OCI-LY7 (cell line): Measurements from ENCODE around the gene TRABD2B. TPM values are rescaled to one million over a fixed set of nuclear protein-coding genes. Genes with fewer than 3 reads are reported as not detected.

ENCODE experiments used
- BruUV-seq: library from RNA; stranded (reverse); fragments of 400-500 nt; replicated peaks from 2 replicates; lab custom pipeline; 2021; lab: Mats Ljungman, UMichigan
- CTCF ChIA-PET: fragments of 300-600 bp; sonication (Branson Sonifier 250); formaldehyde crosslinking; loops from one replicate; lab custom pipeline; 2022; ENCODE audit warnings: antibody characterized with exemption; ENCODE audit not compliant: unreplicated experiment; lab: Charles Lee
- POLR2A ChIA-PET: fragments of 300-600 bp; sonication (Branson Sonifier 250); formaldehyde crosslinking; loops from one replicate; lab custom pipeline; 2022; ENCODE audit warnings: antibody characterized with exemption; lab: Charles Lee
- DNase-seq: peaks from one replicate; pipeline ENCODE4 v3.0.0-alpha.2; 2015; ENCODE audit warnings: low spot score
- H2AFZ ChIP-seq: fragments of 200-600 bp; sonication (generic), shearing (Covaris generic); 2 replicates; pipeline ENCODE4 v1.6.1; 2014; ENCODE audit warnings: mild to moderate bottlenecking, antibody characterized with exemption, low read length, moderate library complexity
- H3K27ac ChIP-seq: fragments of 200-600 bp; sonication (generic); 2 replicates; pipeline ENCODE4 v1.5.1; 2014; ENCODE audit warnings: mixed run types, low read depth, mild to moderate bottlenecking, moderate library complexity, low read length, inconsistent platforms; ENCODE audit not compliant: poor library complexity, severe bottlenecking
- H3K36me3 ChIP-seq: fragments of 200-600 bp; sonication (generic); 2 replicates; pipeline ENCODE4 v1.6.1; 2014; ENCODE audit warnings: mild to moderate bottlenecking, antibody characterized with exemption, low read length, moderate library complexity, mixed read lengths; ENCODE audit not compliant: insufficient read depth
- H3K4me1 ChIP-seq: fragments of 200-600 bp; sonication (generic); 2 replicates; pipeline ENCODE4 v1.5.1; 2014; ENCODE audit warnings: mild to moderate bottlenecking, low read length; ENCODE audit not compliant: insufficient read depth, poor library complexity, severe bottlenecking
- H3K4me2 ChIP-seq: fragments of 200-600 bp; sonication (generic); 2 replicates; pipeline ENCODE4 v1.6.1; 2014; ENCODE audit warnings: mild to moderate bottlenecking, low read length
- H3K4me3 ChIP-seq: fragments of 200-600 bp; sonication (generic); 2 replicates; pipeline ENCODE4 v1.5.1; 2014; ENCODE audit warnings: mild to moderate bottlenecking, low read depth, low read length; ENCODE audit not compliant: poor library complexity, severe bottlenecking
- H3K79me2 ChIP-seq: fragments of 200-600 bp; sonication (generic); 2 replicates; pipeline ENCODE4 v1.6.1; 2016; ENCODE audit warnings: low read depth, mild to moderate bottlenecking, low read length, moderate library complexity, mixed read lengths; ENCODE audit not compliant: insufficient read depth
- H3K9me2 ChIP-seq: fragments of 200-600 bp; sonication (generic); 2 replicates; pipeline ENCODE4 v1.6.1; 2016; ENCODE audit warnings: mild to moderate bottlenecking, low read length, mixed read lengths; ENCODE audit not compliant: insufficient read depth
- H3K9me3 ChIP-seq: fragments of 200-600 bp; sonication (generic); 2 replicates; pipeline ENCODE4 v1.6.1; 2014; ENCODE audit warnings: mild to moderate bottlenecking, mixed run types, low read length, mixed read lengths
- H4K20me1 ChIP-seq: fragments of 200-600 bp; sonication (generic); 2 replicates; pipeline ENCODE4 v1.6.1; 2014; ENCODE audit warnings: mild to moderate bottlenecking, antibody characterized with exemption, low read length, moderate library complexity, mixed read lengths; ENCODE audit not compliant: insufficient read depth
- CTCF ChIP-seq: fragments of 200-600 bp; sonication (generic); conservative IDR thresholded peaks from 2 replicates; pipeline ENCODE4 v1.5.1; 2014; ENCODE audit warnings: mild to moderate bottlenecking, antibody characterized with exemption, low read length, moderate library complexity, mixed read lengths
- EZH2phosphoT487 ChIP-seq: fragments of 200-600 bp; sonication (generic); IDR thresholded peaks from 2 replicates; pipeline ENCODE4 v1.6.1; 2018; ENCODE audit warnings: low read depth, borderline replicate concordance, mild to moderate bottlenecking, mixed run types, antibody characterized with exemption, low read length, moderate library complexity, mixed read lengths
- intact Hi-C: fragments of 100-400 bp; cut with micrococcal nuclease; formaldehyde crosslinking; loops from one replicate; pipeline ENCODE4 v1.10.0; 2022; ENCODE audit not compliant: unreplicated experiment
- total RNA-seq, 2 experiments: library from RNA; depleted of rRNA in 1 of 2; stranded (reverse); fragments of >200 nt in 1 of 2; shearing (Covaris generic) in 1 of 2; gene quantifications; 2 replicates each; pipeline ENCODE4 v1.2.3, GENCODE V29; 2014 to 2022

Gene TRABD2B
- total RNA-seq, 2 experiments from 2014 or later, result not detected

- Histone ChIP-seq H3K4me2 (no peak overlapping the region), H3K27ac (no peak overlapping the region), H3K9me3 (no peaks in the 10 kb centered on the region), H3K9me2 (no peaks in the 10 kb centered on the region), H3K4me1 (no peaks in the 10 kb centered on the region), H4K20me1 (no peaks in the 10 kb centered on the region), H3K4me3 (no peak overlapping the region), H2AFZ (no peak overlapping the region), H3K79me2 (no peaks in the 10 kb centered on the region), H3K36me3 (no peaks in the 10 kb centered on the region)
- ChIA-PET POLR2A (no interaction called here), CTCF (no interaction called here)
- intact Hi-C loops, result no loop called here
- no peak for TF ChIP-seq CTCF
- TF ChIP-seq EZH2phosphoT487, result no peak
- BruUV-seq, result no TSS peak
- DNase-seq, result no peak
These were observed 46.2 kb downstream of the TRABD2B start for GRCh38 chr1:47951026-47951425.

DNA sequence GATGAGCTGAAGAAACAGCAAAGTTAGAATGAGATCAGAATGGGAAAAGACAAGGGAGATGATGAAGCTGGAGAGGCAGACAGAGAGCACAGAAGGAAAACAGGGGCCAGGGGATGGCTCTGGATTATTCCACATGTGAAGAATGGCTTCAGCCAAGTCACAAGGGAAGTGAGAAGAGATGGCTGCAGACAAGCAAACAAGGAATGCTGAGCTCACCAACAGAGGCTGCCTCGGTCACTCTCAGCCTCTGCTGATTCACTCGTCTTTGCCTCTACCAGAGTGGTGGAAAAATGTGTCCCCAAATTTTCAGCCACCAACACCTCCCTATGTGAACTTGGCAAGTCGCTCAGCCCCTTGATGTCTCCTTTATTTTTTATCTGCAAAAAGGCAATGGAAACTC, 46.7 kb downstream of the TRABD2B start:
- Histone ChIP-seq H3K9me3 (no peaks in the 10 kb centered on the region), H3K27ac (no peak overlapping the region), H4K20me1 (no peaks in the 10 kb centered on the region), H3K9me2 (no peaks in the 10 kb centered on the region), H2AFZ (no peak overlapping the region), H3K4me1 (no peaks in the 10 kb centered on the region), H3K79me2 (no peaks in the 10 kb centered on the region), H3K4me2 (no peak overlapping the region), H3K4me3 (no peak overlapping the region), H3K36me3 (no peaks in the 10 kb centered on the region)
- ChIA-PET CTCF (no interaction called here), POLR2A (no interaction called here)
- no TSS peak for BruUV-seq
- TF ChIP-seq EZH2phosphoT487 (no peak), CTCF (no peak)
- intact Hi-C loops, result no loop called here
- DNase-seq, result no peak

GRCh38 chr1:47948126-47948525, 49.1 kb downstream of the TRABD2B start:
- intact Hi-C loops, result no loop called here
- H4K20me1 ChIP-seq, result no peaks in the 10 kb centered on the region
- H2AFZ ChIP-seq, result no peak overlapping the region
- H3K79me2 ChIP-seq, result no peaks in the 10 kb centered on the region
- no peaks in the 10 kb centered on the region for H3K9me2 ChIP-seq
- ChIA-PET CTCF (no interaction called here), POLR2A (interaction anchor here (0.9 kb wide), 1 partner anchor 12 kb away, joined by 3 read pairs; no protein-coding TSS in a partner anchor)
- H3K4me3 ChIP-seq, result no peak overlapping the region
- no peak overlapping the region for H3K27ac ChIP-seq
- BruUV-seq, result no TSS peak
- no peaks in the 10 kb centered on the region for H3K36me3 ChIP-seq
- no peaks in the 10 kb centered on the region for H3K9me3 ChIP-seq
- no peaks in the 10 kb centered on the region for H3K4me1 ChIP-seq
- H3K4me2 ChIP-seq, result no peak overlapping the region
- no peak for DNase-seq
- no peak for TF ChIP-seq EZH2phosphoT487
- no peak for TF ChIP-seq CTCF
